ENCODE measurements around the gene RUFY2.

The RUFY2 gene

DNA sequence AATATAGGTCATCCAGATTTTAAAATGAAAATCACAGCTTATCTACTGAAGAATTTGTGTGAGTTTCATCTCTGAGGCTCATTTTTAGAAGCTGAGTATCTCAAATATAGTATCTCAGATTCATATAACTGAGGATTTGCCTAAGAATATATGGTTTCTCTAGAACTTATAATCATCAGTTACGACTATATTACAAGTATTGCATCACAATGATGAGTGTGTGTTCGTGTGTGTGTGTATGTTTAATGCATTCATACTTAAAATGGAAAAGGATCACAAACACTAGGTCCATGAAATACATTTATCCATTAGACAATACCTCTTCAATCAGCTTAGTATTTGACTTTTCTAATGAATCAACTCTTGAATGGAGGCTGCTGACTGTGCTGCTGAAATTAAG, 21.3 kb downstream of the RUFY2 start:
- Histone ChIP-seq H3K4me2 (ENCODE audit: low read length) (no peak overlapping the region), H2BK5ac (ENCODE audit: low read depth, low read length, poor library complexity) (no peak overlapping the region), H3K36me3 (ENCODE audit: control insufficient read depth in 1 of 2, insufficient read depth in 2 of 2, low read length in 2 of 2) (peaks cover 12 to 20% of the 10 kb centered on the region in 2 experiments), H3K23ac (ENCODE audit: low read length) (no peak overlapping the region), H3K4ac (ENCODE audit: low read depth, low read length) (no peak overlapping the region), H2BK120ac (ENCODE audit: insufficient read depth, low read length, poor library complexity) (no peak overlapping the region), H2AFZ (ENCODE audit: insufficient read depth, low read length, poor library complexity) (no peak overlapping the region), H3K14ac (ENCODE audit: low read length) (no peak overlapping the region), H3K4me1 (ENCODE audit: control insufficient read depth in 1 of 2, insufficient read depth in 2 of 2, low read length in 2 of 2) (no peaks in the 10 kb centered on the region), H3K18ac (ENCODE audit: low read length) (no peak overlapping the region), H3K27me3 (ENCODE audit: insufficient read depth, low read length) (no peaks in the 10 kb centered on the region), H3K9ac (ENCODE audit: low read length) (no peak overlapping the region), H3K27ac (ENCODE audit: low read depth, low read length) (no peak overlapping the region), H2BK12ac (ENCODE audit: low read length) (no peak overlapping the region), H2AK5ac (ENCODE audit: low read length) (no peak overlapping the region), H4K91ac (ENCODE audit: low read depth, low read length) (no peak overlapping the region), H3K9me3 (ENCODE audit: insufficient read depth, low read depth, low read length) (no peaks in the 10 kb centered on the region), H4K8ac (ENCODE audit: low read depth, low read length) (no peak overlapping the region), H3K79me1 (ENCODE audit: low read length) (no peaks in the 10 kb centered on the region), H4K12ac (ENCODE audit: low read depth, low read length) (no peak overlapping the region), H3K79me2 (ENCODE audit: control insufficient read depth, insufficient read depth, low read length, poor library complexity) (no peaks in the 10 kb centered on the region), H3K4me3 (ENCODE audit: low read depth, low read length) (no peak overlapping the region)
- DNase-seq: no peak
- no CpG with 5 or more reads among the region's 2 CpGs for WGBS (ENCODE audit: extremely low coverage, insufficient coverage, insufficient read length)

DNA sequence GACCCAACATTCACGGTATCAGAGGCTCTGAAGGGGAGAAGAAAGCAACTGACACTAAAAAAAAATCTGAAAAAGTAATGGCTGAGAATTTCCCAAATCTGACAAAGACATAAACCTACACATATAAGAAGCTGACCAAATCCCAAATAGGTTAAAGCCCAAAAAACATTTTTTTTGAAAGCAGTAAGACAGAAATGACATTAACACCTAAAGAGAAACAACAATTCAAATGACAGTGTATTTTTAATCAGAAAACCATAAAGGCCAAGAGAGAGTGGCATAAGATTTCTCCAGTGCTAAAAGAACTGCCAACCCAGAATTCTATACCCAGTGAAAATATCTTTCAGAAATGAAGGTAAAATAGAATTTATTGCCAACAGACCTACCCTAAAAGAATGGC, 35.5 kb downstream of the RUFY2 start:
- H3K4me2 ChIP-seq (ENCODE audit: low read length): no peak overlapping the region
- H3K9ac ChIP-seq (ENCODE audit: low read length): no peak overlapping the region
- no peaks in the 10 kb centered on the region for H3K4me1 ChIP-seq (ENCODE audit: control insufficient read depth in 1 of 2, insufficient read depth in 2 of 2, low read length in 2 of 2)
- no peak overlapping the region for H4K12ac ChIP-seq (ENCODE audit: low read depth, low read length)
- H2BK12ac ChIP-seq (ENCODE audit: low read length): no peak overlapping the region
- H3K9me3 ChIP-seq (ENCODE audit: insufficient read depth, low read depth, low read length): peaks cover 5% of the 10 kb centered on the region
- no peak overlapping the region for H3K27ac ChIP-seq (ENCODE audit: low read depth, low read length)
- no peak overlapping the region for H3K18ac ChIP-seq (ENCODE audit: low read length)
- WGBS (ENCODE audit: extremely low coverage, insufficient coverage, insufficient read length): no CpG with 5 or more reads among the region's 1 CpG
- H2BK5ac ChIP-seq (ENCODE audit: low read depth, low read length, poor library complexity): no peak overlapping the region
- H4K8ac ChIP-seq (ENCODE audit: low read depth, low read length): no peak overlapping the region
- H3K23ac ChIP-seq (ENCODE audit: low read length): no peak overlapping the region
- no peak overlapping the region for H2AFZ ChIP-seq (ENCODE audit: insufficient read depth, low read length, poor library complexity)
- H3K79me1 ChIP-seq (ENCODE audit: low read length): no peaks in the 10 kb centered on the region
- H3K79me2 ChIP-seq (ENCODE audit: control insufficient read depth, insufficient read depth, low read length, poor library complexity): no peaks in the 10 kb centered on the region
- no peak for DNase-seq
- no peak overlapping the region for H4K91ac ChIP-seq (ENCODE audit: low read depth, low read length)
- H3K4me3 ChIP-seq (ENCODE audit: low read depth, low read length): no peak overlapping the region
- no peak overlapping the region for H2BK120ac ChIP-seq (ENCODE audit: insufficient read depth, low read length, poor library complexity)
- peaks cover 17 to 27% of the 10 kb centered on the region in 2 experiments for H3K36me3 ChIP-seq (ENCODE audit: control insufficient read depth in 1 of 2, insufficient read depth in 2 of 2, low read length in 2 of 2)
- no peak overlapping the region for H2AK5ac ChIP-seq (ENCODE audit: low read length)
- H3K27me3 ChIP-seq (ENCODE audit: insufficient read depth, low read length): no peaks in the 10 kb centered on the region
- no peak overlapping the region for H3K14ac ChIP-seq (ENCODE audit: low read length)
- no peak overlapping the region for H3K4ac ChIP-seq (ENCODE audit: low read depth, low read length)

DNA sequence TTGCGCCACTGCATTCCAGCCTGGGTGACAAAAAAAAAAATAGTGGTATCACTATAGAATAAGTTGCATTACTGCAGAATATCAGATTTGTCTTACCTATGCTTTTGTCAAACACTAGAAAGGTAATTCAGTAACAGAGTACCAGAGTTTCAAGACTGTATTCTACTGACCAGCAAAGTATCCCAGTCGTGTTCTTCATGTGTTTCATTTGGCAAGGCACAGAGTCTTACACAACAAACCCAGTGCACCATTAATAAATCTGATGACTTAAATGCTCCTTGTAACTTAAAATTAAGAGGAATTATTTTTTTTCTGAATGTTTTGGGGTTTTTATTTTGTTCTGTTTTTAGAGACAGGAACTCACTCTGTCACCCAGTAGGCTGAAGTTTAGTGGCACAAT, 40.0 kb downstream of the RUFY2 start:
- H3K18ac ChIP-seq (ENCODE audit: low read length): no peak overlapping the region
- peaks cover 2% of the 10 kb centered on the region for H3K9me3 ChIP-seq (ENCODE audit: insufficient read depth, low read depth, low read length)
- H2AK5ac ChIP-seq (ENCODE audit: low read length): no peak overlapping the region
- no peaks in the 10 kb centered on the region for H3K79me1 ChIP-seq (ENCODE audit: low read length)
- no peak overlapping the region for H3K4me2 ChIP-seq (ENCODE audit: low read length)
- H4K8ac ChIP-seq (ENCODE audit: low read depth, low read length): no peak overlapping the region
- peaks cover 13 to 26% of the 10 kb centered on the region in 2 experiments for H3K36me3 ChIP-seq (ENCODE audit: control insufficient read depth in 1 of 2, insufficient read depth in 2 of 2, low read length in 2 of 2)
- H3K4ac ChIP-seq (ENCODE audit: low read depth, low read length): no peak overlapping the region
- no peak overlapping the region for H2BK120ac ChIP-seq (ENCODE audit: insufficient read depth, low read length, poor library complexity)
- whole genome bisulfite sequencing (ENCODE audit: extremely low coverage, insufficient coverage, insufficient read length): no CpG with 5 or more reads among the region's 2 CpGs
- H2BK5ac ChIP-seq (ENCODE audit: low read depth, low read length, poor library complexity): no peak overlapping the region
- no peak overlapping the region for H3K14ac ChIP-seq (ENCODE audit: low read length)
- no peak overlapping the region for H2AFZ ChIP-seq (ENCODE audit: insufficient read depth, low read length, poor library complexity)
- no peak overlapping the region for H4K12ac ChIP-seq (ENCODE audit: low read depth, low read length)
- no peak overlapping the region for H3K9ac ChIP-seq (ENCODE audit: low read length)
- H3K4me3 ChIP-seq (ENCODE audit: low read depth, low read length): no peak overlapping the region
- peak in 1 of 2 donors; percentile 7 for DNase-seq
- H3K27me3 ChIP-seq (ENCODE audit: insufficient read depth, low read length): no peaks in the 10 kb centered on the region
- no peak overlapping the region for H3K27ac ChIP-seq (ENCODE audit: low read depth, low read length)
- no peak overlapping the region for H4K91ac ChIP-seq (ENCODE audit: low read depth, low read length)
- no peaks in the 10 kb centered on the region for H3K79me2 ChIP-seq (ENCODE audit: control insufficient read depth, insufficient read depth, low read length, poor library complexity)
- no peak overlapping the region for H3K23ac ChIP-seq (ENCODE audit: low read length)
- H2BK12ac ChIP-seq (ENCODE audit: low read length): no peak overlapping the region
- peaks cover 0 to 2% of the 10 kb centered on the region in 2 experiments for H3K4me1 ChIP-seq (ENCODE audit: control insufficient read depth in 1 of 2, insufficient read depth in 2 of 2, low read length in 2 of 2)

GRCh38 chr10:68366600-68366999, 40.5 kb downstream of the RUFY2 start:
- Histone ChIP-seq H3K4me1 (ENCODE audit: control insufficient read depth in 1 of 2, insufficient read depth in 2 of 2, low read length in 2 of 2) (peaks cover 0 to 2% of the 10 kb centered on the region in 2 experiments), H3K9ac (ENCODE audit: low read length) (no peak overlapping the region), H3K4ac (ENCODE audit: low read depth, low read length) (no peak overlapping the region), H3K14ac (ENCODE audit: low read length) (no peak overlapping the region), H3K4me3 (ENCODE audit: low read depth, low read length) (no peak overlapping the region), H3K4me2 (ENCODE audit: low read length) (no peak overlapping the region), H4K8ac (ENCODE audit: low read depth, low read length) (no peak overlapping the region), H2BK12ac (ENCODE audit: low read length) (no peak overlapping the region), H3K79me2 (ENCODE audit: control insufficient read depth, insufficient read depth, low read length, poor library complexity) (no peaks in the 10 kb centered on the region), H2AK5ac (ENCODE audit: low read length) (no peak overlapping the region), H3K9me3 (ENCODE audit: insufficient read depth, low read depth, low read length) (no peaks in the 10 kb centered on the region), H2AFZ (ENCODE audit: insufficient read depth, low read length, poor library complexity) (no peak overlapping the region), H4K91ac (ENCODE audit: low read depth, low read length) (no peak overlapping the region), H3K79me1 (ENCODE audit: low read length) (no peaks in the 10 kb centered on the region), H3K27me3 (ENCODE audit: insufficient read depth, low read length) (no peaks in the 10 kb centered on the region), H2BK120ac (ENCODE audit: insufficient read depth, low read length, poor library complexity) (no peak overlapping the region), H3K18ac (ENCODE audit: low read length) (no peak overlapping the region), H3K27ac (ENCODE audit: low read depth, low read length) (no peak overlapping the region), H3K36me3 (ENCODE audit: control insufficient read depth in 1 of 2, insufficient read depth in 2 of 2, low read length in 2 of 2) (peaks cover 11 to 25% of the 10 kb centered on the region in 2 experiments), H3K23ac (ENCODE audit: low read length) (no peak overlapping the region), H4K12ac (ENCODE audit: low read depth, low read length) (no peak overlapping the region), H2BK5ac (ENCODE audit: low read depth, low read length, poor library complexity) (no peak overlapping the region)
- DNase-seq: no peak
- WGBS (ENCODE audit: extremely low coverage, insufficient coverage, insufficient read length): no CpG with 5 or more reads among the region's 5 CpGs

Measured in trophoblast cell (in vitro differentiated cells and primary cell).